HG02885 (cell line): ENCODE data around the gene KCNH1.
A peak's percentile ranks its signal among the peaks of the same experiment; 100 is the strongest.

Experiments
- ATAC-seq: cut with Tn5 transposase; IDR thresholded peaks from one replicate; pipeline ENCODE4 v1.9.1; 2021; ENCODE audit warnings: mild to moderate bottlenecking; ENCODE audit not compliant: unreplicated experiment, poor library complexity

KCNH1 gene, protein sequence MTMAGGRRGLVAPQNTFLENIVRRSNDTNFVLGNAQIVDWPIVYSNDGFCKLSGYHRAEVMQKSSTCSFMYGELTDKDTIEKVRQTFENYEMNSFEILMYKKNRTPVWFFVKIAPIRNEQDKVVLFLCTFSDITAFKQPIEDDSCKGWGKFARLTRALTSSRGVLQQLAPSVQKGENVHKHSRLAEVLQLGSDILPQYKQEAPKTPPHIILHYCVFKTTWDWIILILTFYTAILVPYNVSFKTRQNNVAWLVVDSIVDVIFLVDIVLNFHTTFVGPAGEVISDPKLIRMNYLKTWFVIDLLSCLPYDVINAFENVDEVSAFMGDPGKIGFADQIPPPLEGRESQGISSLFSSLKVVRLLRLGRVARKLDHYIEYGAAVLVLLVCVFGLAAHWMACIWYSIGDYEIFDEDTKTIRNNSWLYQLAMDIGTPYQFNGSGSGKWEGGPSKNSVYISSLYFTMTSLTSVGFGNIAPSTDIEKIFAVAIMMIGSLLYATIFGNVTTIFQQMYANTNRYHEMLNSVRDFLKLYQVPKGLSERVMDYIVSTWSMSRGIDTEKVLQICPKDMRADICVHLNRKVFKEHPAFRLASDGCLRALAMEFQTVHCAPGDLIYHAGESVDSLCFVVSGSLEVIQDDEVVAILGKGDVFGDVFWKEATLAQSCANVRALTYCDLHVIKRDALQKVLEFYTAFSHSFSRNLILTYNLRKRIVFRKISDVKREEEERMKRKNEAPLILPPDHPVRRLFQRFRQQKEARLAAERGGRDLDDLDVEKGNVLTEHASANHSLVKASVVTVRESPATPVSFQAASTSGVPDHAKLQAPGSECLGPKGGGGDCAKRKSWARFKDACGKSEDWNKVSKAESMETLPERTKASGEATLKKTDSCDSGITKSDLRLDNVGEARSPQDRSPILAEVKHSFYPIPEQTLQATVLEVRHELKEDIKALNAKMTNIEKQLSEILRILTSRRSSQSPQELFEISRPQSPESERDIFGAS

DNA sequence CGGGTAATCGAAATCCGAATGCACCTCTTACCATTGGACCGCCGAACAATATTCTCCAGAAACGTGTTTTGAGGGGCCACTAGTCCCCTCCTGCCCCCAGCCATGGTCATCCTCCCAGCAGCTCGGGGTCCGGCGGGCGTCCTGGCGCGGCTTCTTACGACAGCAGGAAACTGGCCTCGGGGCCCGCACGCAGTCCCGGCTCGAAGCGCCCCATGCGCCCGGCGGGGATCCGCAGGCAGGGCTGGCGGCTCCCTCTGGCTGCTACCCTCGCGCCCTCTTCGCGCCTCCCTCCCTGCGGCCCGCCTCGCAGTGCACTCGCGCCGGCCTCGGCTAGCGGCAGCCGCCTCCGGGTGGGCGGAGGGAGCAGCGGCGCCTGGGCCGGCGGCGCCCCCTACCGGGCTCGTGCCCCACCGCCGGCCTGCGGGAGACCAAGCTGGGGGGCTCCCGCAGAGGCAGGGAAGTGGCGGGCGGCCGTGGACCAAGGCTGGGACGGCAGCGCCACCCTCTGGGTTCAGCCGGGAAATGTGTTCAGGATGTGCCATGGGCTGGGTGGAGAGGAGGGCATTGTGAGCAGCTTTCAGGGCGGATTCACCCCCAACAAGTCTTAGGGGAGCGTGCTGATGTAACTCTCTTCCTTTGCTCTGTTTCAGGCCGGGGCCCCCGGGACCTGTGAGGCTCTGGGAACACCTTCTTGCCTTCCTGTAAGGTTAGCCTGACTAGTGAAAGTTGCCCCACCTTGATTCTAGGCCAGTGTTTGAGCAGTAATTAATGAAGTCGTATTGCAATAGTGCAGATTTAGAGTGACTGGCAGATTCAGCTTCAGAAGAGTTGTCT is at the start of gene KCNH1:
TSS of gene KCNH1 (minus strand) at position 313 of the 834 bp plus-strand sequence. CDS start at position 110, 203 bp downstream.
- ATAC-seq: peak; percentile 95

DNA sequence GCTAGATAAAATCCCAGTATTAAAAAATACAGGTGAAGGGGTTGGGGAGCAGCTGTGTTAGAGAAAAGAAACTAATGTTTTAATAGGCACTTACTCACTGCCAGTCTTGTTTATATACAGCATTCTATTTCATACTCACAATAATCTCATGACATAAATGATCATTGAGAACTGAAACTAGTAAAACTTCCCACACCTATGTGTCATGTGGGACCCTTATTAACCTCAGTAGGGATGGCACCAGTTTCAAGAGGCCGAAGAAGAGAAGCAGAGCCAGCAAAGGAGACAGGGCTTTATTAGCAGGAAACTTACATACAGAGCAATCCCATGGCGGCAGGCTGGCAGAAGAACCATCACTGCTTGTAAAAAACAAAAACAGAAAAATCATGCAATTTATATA is 48.8 kb upstream of the KCNH1 start:
- no peak for ATAC-seq

DNA sequence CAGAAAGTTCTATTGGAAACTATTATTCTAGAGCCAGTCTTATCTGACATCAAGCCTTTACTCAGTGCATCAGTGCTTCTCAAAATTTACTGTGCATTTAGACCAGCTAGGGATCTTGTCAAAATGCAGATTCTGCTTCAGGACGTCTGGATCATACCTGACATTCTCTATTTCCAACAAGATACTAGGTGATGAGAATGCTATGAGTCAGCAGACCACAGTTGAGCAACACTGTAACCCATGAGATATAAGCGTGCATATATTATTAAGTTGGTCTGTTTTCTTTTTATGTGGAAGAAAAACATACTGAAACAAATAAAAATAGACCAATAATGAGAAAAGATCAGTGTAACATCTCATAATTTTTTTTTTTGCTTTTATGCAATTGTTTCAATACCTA is 40.4 kb upstream of the KCNH1 start:
- no peak for ATAC-seq

DNA sequence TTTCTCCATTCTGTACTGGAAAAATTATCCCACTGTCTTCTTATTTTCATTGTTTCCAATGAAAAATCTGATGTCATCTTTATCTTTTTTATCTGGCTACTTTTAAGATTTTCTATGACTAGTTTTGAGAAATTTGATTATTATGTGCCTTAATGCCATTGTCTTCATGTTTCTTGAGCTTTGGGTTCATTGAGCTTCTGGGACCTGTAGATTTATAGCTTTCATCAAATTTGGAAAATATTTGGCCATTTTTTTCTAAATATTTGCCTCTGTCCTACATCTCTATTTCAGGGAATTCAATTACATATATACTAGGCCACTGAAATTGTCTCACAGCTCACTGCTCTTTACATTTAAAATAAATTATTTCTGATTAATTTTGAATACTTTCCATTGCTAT is 38.7 kb upstream of the KCNH1 start:
- no peak for ATAC-seq

DNA sequence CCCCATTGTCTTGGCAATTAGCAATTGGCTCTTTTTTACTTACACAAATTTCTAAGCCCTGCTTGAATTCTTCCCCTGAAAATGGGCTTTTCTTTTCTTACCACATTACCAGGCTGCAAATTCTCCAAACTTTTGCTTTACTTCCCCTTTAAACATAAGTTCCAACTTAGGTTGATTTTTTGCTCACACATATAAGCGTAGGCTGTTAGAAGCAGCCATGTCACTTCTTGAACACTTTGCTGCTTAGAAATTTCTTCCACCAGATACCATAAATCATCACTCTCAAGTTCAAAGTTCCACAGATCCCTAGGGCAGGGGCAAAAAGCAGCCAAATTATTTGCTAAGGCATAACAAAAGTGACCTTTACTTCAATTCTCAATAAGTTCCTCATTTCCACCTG is 35.4 kb upstream of the KCNH1 start:
- ATAC-seq: no peak

DNA sequence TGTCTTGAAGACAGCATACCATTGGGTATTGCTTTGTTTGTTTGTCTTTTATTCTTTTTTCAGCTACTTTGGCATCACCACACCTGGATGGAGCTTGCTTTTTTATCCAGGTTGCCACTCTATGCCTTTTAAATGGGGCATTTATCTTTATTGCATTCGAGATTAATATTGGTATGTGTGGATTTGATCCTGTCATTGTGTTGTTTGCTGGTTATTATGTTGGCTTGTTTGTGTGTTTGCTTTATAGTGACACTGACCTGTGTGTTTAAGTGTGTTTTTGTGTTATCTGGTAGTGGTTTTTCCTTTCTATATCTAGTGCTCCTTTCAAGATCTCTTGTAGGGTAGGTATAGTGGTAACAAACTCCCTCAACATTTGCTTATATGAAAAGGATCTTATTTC is 24.9 kb upstream of the KCNH1 start:
- ATAC-seq: no peak

DNA sequence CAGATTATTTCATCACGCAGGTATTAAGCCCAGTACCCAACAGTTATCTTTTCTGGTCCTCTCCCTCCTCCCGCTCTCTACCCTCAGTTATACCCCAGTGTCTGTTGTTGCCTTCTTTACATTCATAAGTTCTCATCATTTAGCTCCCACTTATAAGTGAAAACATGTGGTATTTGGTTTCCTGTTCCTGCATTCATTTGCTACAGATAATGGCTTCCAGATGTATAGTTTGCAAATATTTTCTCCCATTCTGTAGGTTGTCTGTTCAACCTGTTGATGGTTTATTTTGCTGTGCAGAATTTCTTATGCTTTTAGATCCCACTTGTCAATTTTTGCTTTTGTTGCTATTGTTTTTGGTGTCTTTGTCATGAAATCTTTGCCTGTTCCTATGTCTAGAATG is 21.1 kb upstream of the KCNH1 start:
- no peak for ATAC-seq

DNA sequence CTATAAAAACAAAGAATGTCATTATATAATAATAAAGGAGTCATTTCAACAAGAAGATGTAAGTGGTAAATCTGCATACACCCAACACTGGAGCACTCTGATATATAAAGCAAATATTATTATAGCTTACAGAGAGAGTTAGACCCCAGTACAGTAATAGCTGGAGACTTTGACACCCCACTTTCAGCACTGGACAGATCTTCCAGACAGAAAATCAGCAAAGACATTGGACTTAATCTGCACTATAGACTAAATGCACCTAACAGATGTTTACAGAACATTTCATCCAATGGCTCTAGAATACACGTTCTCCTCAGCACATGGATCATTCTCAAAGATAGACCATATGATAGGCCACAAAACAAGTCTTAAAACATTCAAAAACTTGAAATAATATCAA is 20.0 kb upstream of the KCNH1 start:
- no peak for ATAC-seq

DNA sequence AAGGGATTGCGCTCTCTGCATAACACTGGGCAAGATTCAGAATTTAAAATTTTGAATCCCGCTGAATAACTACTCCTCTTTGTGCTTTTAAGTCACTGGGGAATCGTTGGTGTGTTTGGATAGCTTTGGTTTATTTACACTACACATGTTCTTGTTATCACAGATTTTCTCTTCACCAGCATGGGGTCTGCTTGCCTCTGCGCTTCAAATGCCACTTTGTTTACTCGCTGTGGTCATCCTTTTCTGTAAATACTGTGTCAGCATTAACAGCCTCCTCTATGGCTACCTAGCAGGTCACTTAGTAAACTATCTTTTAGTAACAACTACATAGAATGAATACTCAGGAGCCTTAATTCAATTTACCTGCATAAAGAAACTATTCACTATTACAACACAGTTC is 14.4 kb upstream of the KCNH1 start:
- no peak for ATAC-seq

DNA sequence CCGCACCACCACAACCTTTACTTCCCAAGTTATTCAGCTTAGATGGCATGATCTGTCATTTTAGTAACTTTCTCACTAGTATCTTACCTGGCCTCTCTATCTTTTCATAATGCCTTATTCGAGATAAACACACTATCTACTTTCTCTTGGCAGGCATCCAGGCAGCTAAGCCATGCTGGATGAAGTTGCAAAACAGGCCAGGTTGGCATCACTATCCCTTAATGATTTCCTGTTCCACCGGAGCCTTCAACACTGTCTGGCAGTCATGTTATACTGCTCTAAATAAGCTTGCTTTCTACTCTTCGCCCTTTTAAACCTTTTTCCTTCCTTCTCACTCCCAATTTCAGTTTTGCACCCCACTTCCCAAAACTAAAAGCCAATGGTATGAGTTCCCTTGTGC is 12.0 kb upstream of the KCNH1 start:
- no peak for ATAC-seq

DNA sequence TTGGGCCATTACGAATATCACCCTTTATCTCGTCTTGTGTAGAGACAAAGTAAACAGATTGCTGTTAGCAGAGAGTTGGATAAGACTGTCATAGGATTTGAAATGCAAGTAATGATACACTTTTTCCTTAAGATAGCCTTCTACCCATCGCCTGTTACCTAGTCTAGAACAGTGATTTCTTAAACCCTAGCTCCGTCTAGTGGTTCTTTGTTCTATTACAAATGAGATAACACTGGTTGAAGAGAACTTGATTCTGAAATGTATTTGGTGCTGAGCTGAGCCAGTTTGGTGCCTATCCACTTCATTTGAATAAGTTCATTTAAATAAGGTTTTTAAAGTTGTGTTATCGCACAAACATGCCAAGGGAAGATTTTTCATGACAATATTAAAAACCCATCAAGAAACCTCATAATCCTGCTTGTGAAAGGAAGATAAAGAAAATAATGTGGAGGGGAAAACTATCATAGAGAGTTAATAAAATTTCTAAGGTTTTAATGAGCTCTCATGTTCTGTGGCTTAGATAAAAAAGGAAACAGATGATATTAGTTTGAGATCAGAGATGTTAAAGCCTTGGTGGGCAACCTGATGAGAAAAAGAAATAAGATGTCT is 1.5 kb upstream of the KCNH1 start:
- ATAC-seq: no peak

DNA sequence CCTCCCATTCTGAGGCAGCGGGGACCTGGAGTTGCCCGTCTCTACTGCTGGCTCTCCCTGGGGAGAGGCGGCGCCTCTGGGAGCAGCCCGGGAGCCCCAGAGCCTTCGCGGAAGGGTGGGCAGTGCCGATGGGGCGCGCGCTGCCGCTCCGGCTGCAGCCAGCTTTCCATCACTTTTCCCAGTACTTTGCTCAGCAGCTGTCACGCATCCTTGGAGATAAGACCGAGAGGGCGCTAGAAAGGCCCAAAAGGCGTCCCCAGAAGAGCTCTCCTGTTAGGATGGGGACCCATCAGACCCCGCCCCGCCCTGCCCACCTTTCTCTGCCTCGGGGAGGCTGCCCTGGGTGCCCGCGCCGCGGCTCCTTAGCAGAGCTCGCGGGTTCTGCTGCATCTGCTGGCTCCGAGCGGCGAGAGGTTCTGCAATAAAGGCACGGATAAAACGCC is 534 bp downstream of the KCNH1 start:
- ATAC-seq: no peak

DNA sequence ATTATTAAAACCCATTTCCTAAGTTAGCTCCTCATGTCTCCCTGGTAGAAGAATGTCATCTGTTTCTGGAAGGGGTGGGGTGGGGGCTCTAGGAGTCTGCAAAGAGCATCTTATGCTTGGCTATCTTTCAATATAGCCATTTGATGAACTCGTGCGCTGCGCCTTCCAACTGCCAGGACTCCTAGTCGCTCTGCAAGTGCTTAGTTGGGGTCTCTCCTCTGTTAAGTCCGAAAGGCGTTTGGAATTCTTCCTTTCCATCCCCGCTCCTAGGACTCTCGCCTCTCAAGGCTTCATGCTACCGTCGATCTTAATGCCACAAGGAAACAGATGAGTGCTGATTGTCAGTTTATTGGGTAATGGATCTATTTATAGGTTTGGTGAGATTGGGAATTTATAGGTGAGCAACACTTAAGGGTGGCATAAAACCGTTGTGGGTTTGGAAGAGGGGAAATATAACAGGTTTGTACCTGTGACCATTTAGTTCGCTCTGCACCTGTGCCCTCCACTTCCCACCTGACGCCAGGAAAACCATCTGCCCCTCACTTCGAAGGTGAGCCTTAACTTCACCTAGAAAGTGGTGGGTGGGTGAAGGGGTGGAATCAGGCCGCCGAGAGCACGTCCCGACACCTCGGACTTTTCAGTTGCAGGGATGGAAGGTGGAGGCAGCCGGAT is 1.1 kb downstream of the KCNH1 start:
- no peak for ATAC-seq

DNA sequence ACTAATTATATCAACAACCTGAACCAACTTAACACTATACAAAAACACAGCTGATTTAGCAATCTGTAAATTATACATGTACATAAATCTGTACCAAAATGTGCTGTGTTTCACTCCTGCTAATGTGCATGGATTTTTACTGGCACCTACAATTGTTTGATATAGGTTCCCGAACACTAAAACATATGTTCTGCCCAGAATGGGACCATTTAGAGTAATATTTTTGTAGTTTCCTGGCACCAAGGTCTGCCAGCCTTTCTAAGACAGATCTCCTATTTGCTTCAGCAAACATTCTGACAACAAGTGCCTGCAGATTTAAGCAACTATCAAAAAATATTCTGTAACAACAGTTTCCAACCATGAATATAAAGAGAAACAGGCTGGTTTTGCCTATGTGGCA is 4.2 kb downstream of the KCNH1 start:
- no peak for ATAC-seq

DNA sequence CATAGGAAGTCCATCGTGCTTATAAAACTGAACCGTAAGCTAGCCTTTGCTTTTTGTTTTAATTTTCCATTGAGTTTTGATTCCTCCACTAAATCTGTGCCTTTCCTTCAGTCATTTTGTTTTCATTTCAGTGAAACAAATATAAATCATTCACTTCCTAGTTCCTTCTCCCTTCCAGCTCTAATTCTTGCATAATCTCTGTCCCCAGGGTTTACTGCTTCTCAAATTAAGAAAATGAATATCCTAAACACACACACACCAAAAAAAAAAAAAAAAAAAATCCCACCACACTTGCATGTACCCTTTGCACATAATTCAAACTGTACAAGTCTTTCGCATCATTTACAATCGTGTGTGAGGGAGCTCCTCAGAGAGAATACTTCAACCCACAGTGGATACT is 6.8 kb downstream of the KCNH1 start:
- ATAC-seq: no peak

DNA sequence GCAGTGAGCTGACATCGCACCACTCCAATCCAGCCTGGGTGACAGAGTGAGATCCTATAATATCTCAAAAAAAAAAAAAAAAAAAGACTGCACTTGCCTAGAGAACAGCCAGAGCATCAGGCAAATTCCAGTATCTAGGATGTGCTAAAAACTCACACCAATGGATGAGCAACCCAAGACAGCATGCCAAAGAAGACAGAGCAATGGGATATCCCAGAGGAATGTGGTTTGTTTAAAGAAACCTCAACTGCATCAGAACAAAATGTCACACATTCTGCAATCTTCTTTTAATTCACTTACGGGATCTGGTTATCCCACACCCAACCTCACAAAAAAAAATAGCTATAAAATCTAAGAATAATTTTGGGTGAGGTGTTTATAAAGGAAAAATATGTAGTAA is 7.3 kb downstream of the KCNH1 start:
- no peak for ATAC-seq

DNA sequence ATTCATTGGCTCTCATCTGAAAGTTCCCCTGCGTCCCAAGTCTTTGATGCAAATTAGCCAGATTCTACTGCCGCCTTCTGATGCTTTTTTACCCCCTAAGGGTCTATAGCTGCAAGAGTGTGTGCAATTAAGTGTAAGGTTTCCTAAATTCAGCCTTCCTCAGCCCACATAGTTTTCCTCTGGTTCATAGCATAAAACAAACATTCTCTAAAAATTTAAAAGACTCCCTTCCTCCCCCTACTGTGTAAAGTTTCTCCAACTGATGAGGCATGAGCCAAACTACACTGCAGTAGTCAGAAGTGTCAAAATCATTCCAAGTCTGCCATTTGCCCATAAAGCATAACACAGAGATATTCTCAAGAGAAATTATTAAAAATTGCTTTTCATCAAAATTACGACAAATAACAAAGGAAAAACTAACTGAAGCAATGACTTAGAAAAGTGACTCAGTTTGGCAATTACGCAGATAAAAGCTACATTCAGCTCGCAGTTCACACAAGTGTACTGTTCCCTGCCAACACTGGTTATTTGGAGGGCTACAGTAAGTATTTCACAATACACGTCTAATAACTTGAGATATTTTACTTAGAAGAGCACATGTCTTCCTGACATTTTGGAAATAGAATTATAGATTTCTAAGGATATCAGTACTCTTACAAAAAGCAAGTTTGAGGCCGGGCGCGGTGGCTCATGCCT is 15.4 kb downstream of the KCNH1 start:
- no peak for ATAC-seq

DNA sequence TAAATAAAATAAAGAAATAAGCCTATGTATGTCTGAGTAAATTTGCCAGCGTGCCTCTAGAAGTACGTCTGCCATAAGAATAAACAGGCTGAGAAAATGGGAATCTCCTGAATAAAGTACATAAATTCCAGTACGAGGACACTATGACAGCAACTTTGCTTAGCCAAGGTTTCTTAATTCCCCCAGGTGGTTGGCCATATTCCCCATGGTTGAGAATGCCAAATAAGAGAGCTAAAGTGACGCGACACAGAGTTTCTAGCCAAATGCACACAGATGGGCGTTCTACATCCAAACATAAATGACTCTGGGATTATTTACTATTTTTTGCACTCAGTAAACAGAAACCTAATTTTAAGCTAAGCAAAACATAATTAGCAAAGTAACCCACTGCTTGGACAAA is 19.5 kb downstream of the KCNH1 start:
- no peak for ATAC-seq

DNA sequence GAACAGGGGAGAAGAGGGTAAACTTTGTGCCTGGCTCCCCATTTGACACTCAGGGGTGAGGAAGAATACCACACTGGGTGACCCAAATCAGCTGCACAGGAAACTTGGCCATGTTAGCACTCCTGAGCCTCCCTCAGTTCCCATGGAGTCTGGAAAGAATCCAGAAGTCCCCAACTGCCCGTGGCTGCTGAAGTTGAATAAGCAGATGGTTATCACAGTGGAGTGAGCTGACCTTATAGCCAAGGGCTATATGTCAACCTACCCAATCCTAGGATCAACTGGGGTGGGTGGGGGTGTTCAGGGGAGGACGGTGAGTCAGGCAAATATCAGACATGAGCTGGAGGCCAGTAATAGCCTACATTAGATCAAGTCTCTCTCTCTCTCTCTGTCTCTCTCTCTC is 20.4 kb downstream of the KCNH1 start:
- ATAC-seq: no peak
